RWPE1 (cell line): ENCODE results near the gene ARHGAP27.

Experiments used
- CTCF ChIA-PET: fragments of 350-600 bp; sonication (Branson Sonifier 250); formaldehyde crosslinking; extraction: SDS; loops from one replicate; lab custom pipeline; 2021; lab: Yijun Ruan, JAX
- POLR2A ChIA-PET: fragments of 400-600 bp; formaldehyde crosslinking; extraction: SDS; loops from one replicate; lab custom pipeline; 2020; ENCODE audit warnings: antibody characterized with exemption; ENCODE audit not compliant: low non-redundant PET; lab: Yijun Ruan, JAX
- DNase-seq: peaks from one replicate; pipeline ENCODE4 v3.0.0; 2012; ENCODE audit warnings: low spot score
- H3K27ac ChIP-seq: fragments of 450-650 bp; 2 replicates; pipeline ENCODE4 v1.5.1; 2017
- CTCF ChIP-seq: fragments of 450-650 bp; conservative IDR thresholded peaks from 2 replicates; pipeline ENCODE4 v1.5.1; 2017; ENCODE audit warnings: low read depth, mild to moderate bottlenecking

Gene ARHGAP27

GRCh38 chr17:45414990-45415881, 17.4 kb downstream of the ARHGAP27 start:
- ChIA-PET POLR2A (no interaction called here), CTCF (no interaction called here)
- no peak for TF ChIP-seq CTCF
- H3K27ac ChIP-seq = no peak overlapping the region
- no peak for DNase-seq

- TF ChIP-seq CTCF = no peak
- H3K27ac ChIP-seq = 0 out of 2 replicates have a peak overlapping the region, but pooled peaks have one; percentile 10
- no peak for DNase-seq
- POLR2A ChIA-PET = interaction anchor here (0.6 kb wide), 1 partner anchor 10 kb away, joined by 4 read pairs; no protein-coding TSS in a partner anchor
- CTCF ChIA-PET = interaction anchor here (0.5 to 0.7 kb wide), 2 partner anchors 212 to 219 kb away, joined by 3 to 6 read pairs; no protein-coding TSS in a partner anchor
Observed at GRCh38 chr17:45413498-45413923, 19.2 kb downstream of the ARHGAP27 start.

- POLR2A ChIA-PET = interaction anchor here (0.5 to 0.7 kb wide), 3 partner anchors 19 to 94 kb away, joined by 3 to 7 read pairs (median 5); partner anchors contain the start of gene MAP3K14
- no peak for DNase-seq
- peak overlapping the region; percentile 14; the same call in 1 of the 2 replicates for H3K27ac ChIP-seq
- CTCF ChIA-PET = interaction anchor here (0.6 to 0.9 kb wide), 2 partner anchors 274 to 276 kb away, joined by 3 to 5 read pairs; partner anchors contain the start of gene ACBD4
- TF ChIP-seq CTCF = no peak
Observed at GRCh38 chr17:45411348-45412105, 21.1 kb downstream of the ARHGAP27 start.

GRCh38 chr17:45410144-45411091, 22.3 kb downstream of the ARHGAP27 start:
- ChIA-PET POLR2A (interaction anchor here (0.5 kb wide), 1 partner anchor 18 kb away, joined by 5 read pairs; no protein-coding TSS in a partner anchor), CTCF (interaction anchor here (0.7 to 0.8 kb wide), 2 partner anchors 15 to 173 kb away, joined by 3 read pairs; no protein-coding TSS in a partner anchor)
- H3K27ac ChIP-seq = peak overlapping the region; percentile 33

GRCh38 chr17:45409659-45410076, 23.0 kb downstream of the ARHGAP27 start:
- CTCF ChIA-PET = no interaction called here
- H3K27ac ChIP-seq = peak overlapping the region; percentile 33
- TF ChIP-seq CTCF = no peak
- no peak for DNase-seq
- POLR2A ChIA-PET = no interaction called here

More at GRCh38 chr17:45410144-45411091, 22.3 kb downstream of the ARHGAP27 start:
- TF ChIP-seq CTCF = no peak
- no peak for DNase-seq
